Measurements from ENCODE around the gene VSIG10L2.
A peak's percentile ranks its signal among the peaks of the same experiment; 100 is the strongest.

VSIG10L2 gene

DNA sequence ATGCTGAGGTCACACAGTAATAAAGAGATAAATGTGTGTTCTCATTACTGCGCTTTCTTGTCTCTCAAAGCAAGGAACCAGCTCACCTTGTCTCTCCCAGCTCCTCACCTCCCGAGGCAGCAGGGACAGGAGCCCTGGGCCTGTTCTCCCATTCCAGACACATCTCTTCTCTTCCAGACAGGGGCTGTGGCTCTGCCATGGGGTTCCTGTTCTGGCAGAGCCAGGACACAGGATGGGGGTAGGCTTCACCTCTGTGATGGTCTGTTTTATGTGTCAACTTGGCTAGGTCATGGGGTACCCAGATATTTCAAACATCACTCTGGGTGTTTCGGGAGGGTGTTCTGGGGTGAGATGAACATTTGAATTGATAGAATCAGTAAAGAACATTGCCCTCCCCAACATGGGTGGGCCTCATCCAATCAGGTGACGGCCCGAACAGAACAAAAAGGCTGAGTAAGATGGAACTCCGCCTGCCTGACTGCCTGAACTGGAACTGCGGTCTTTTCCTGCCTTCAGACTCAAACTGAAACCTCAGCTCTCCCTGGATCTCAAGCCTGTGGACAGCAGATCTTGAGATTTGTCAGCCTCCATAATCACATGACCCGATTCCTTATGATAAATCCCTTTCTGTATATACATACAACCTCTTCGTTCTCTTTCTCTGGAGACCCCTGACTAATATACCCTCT lies 2.0 kb upstream of the VSIG10L2 start:
- DNase-seq (ENCODE audit: low spot score) = peak; percentile 56
- Histone ChIP-seq H3K4me3 (no peak overlapping the region), H3K27ac (no peak overlapping the region)
- TF ChIP-seq, protein P1, sequence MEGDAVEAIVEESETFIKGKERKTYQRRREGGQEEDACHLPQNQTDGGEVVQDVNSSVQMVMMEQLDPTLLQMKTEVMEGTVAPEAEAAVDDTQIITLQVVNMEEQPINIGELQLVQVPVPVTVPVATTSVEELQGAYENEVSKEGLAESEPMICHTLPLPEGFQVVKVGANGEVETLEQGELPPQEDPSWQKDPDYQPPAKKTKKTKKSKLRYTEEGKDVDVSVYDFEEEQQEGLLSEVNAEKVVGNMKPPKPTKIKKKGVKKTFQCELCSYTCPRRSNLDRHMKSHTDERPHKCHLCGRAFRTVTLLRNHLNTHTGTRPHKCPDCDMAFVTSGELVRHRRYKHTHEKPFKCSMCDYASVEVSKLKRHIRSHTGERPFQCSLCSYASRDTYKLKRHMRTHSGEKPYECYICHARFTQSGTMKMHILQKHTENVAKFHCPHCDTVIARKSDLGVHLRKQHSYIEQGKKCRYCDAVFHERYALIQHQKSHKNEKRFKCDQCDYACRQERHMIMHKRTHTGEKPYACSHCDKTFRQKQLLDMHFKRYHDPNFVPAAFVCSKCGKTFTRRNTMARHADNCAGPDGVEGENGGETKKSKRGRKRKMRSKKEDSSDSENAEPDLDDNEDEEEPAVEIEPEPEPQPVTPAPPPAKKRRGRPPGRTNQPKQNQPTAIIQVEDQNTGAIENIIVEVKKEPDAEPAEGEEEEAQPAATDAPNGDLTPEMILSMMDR (IDR thresholded peaks at IDR 0.05) = no peak

DNA sequence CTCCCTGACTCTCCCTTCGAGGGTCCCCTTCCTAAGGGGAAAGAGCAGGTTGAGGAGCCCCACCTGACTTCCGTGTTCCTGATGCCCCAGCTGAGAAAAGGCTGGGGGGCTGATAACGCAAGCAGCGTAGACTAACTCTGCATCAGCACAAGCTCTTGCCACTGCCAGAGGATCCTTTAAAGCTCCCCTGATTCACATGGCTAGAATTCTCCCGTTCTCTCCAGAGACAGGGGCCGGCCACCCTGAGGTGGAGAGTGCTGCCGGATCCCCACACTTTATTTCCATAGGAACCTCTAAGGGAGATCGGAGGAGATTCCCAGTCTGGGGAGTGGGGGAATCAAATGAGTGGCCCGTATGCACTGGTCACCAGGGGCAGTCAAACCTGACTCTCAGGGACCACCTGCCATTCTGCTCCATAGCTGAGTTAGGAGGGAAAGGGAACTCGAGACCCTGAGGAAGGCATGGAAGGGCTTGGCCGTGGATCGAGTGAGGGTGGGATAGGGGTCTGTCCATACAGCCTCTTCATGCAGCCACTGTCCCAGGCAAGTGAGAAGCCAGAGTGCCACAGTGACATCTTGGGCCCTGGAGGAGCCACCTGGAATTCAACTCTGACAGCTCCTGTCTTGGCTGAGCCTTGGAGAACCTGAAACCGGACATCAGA lies 1.4 kb upstream of the VSIG10L2 start:
- TF ChIP-seq, protein P1 (IDR thresholded peaks at IDR 0.05) = no peak
- peak; percentile 55 for DNase-seq (ENCODE audit: low spot score)
- Histone ChIP-seq H3K4me3 (no peak overlapping the region), H3K27ac (no peak overlapping the region)

DNA sequence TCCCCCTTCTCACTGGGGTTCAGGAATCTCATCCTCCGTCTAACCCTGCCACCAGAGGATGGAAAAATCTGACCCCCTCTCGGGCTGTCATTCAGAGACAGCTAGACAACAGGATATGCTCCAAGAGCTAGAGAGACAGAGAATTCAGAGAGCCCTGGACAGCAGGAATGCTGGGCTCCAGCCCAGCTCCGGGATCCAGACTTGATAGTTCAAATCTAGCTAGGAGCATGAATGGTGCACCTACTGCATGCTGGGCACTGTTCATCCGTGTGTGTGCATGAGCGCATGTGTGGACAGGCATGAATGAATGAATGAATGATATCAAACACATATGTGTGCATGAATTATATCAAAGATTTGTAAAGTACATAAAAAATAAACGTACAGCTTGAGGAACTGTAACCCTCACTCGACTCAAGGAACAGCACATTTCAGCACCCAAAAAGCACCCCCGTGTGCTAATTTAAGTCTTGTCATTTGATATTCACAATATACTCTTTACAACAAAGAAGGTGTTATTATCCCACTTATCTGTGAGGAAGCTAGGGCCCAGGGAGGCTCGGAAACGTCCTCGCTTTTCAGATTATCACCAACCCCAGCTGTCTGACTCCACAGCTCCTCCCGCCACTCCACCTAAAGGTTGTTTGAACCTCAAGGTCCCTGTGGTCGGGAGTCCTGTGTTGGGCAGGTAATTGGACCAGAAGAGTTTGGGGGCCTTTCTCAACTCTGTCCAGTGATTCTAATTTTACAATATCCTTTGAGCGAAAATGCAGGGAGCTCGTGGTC lies 640 bp upstream of the VSIG10L2 start:
- DNase-seq (ENCODE audit: low spot score) = peak; percentile 12
- no peak overlapping the region for H3K27ac ChIP-seq
- no peak overlapping the region for H3K4me3 ChIP-seq
- TF ChIP-seq, protein P1 (IDR thresholded peaks at IDR 0.05) = no peak

DNA sequence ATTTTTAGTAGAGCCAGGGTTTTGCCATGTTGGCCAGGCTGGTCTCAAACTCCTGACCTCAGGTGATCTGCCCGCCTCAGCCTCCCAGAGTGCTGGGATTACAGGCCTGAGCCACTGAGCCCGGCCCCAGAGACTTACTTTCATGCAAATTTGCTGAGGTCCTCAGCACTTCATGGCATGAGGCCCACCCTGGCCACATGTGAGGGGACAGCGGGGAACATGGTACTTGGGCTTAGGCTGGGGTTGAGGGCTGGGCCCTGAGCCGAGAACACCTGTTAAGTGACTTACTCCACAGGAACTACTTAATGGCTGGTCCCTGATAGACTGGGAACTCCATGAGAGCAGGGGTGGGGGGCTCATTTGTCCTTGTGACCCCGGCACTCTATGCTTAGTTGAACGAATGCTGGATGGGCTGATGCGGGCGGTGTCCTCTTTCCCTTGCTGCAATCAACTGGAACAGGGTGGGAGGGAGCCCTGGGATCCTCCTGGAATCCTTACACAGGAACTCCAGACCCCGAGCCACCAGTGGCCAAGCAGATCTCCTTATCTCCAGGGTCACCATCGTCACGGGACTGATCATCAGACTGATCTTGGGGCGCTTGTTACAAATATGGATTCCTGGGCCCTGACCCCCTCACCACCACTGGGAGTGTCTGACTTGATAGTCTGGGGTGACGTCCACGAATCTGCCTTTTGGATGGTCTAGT lies 1.0 kb downstream of the VSIG10L2 start:
- TF ChIP-seq, protein P1 (IDR thresholded peaks at IDR 0.05) = no peak
- Histone ChIP-seq H3K27ac (no peak overlapping the region), H3K4me3 (no peak overlapping the region)
- DNase-seq (ENCODE audit: low spot score) = peak; percentile 62

DNA sequence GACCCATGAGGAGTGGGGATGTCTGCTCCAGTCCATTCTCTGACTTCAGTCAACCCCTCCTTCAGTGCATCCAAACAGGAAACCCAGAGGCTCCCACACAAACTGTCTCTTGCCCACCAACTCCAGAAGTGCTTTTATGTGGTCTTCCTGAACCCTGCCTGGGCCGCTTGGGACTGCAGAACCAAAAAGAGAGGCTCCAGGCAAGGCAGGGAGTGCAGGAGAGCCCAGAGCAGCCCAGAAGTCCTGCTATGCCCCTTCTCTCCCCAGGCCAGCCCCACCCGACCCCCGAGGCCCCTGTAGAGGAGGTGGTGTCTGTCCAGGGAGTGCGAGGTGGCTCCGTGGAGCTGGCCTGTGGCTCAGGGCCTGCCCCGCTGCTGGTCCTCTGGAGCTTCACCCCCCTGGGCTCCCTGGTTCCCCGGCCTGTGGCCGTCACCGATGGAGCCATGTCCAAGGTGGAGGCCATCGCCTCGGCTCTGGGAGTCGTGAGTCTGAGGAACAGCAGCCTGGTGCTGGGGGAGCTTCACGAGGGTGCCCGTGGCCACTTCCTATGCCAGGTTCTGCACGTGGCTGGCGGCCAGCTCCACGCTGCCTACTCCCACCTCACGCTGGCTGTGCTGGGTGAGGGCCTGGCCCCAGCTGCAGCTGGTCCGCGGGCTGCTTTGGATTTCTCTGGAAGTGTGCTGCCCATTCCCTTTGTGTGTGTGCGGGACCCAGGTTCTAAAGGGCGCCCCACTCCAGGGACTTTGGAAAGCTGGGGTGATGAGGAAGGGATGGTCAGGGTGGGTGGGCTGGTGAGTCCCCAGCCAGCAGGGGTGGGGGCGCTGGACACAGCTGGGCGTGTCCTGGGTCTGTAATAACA lies 1.8 kb downstream of the VSIG10L2 start:
- Histone ChIP-seq H3K27ac (no peak overlapping the region), H3K4me3 (no peak overlapping the region)
- DNase-seq (ENCODE audit: low spot score) = peak; percentile 73
- TF ChIP-seq, protein P1 (IDR thresholded peaks at IDR 0.05) = no peak

Measured in coronary artery (tissue), 2 donors.